GM19099 (cell line): Measurements from ENCODE around the gene RXRG.

Experiments used
- POLR2A ChIP-seq: IDR thresholded peaks from 3 replicates; pipeline ENCODE4 v1.6.1; 2011; ENCODE audit warnings: low read depth; ENCODE audit not compliant: insufficient read length; ENCODE audit errors: extremely low read depth

The RXRG gene

DNA sequence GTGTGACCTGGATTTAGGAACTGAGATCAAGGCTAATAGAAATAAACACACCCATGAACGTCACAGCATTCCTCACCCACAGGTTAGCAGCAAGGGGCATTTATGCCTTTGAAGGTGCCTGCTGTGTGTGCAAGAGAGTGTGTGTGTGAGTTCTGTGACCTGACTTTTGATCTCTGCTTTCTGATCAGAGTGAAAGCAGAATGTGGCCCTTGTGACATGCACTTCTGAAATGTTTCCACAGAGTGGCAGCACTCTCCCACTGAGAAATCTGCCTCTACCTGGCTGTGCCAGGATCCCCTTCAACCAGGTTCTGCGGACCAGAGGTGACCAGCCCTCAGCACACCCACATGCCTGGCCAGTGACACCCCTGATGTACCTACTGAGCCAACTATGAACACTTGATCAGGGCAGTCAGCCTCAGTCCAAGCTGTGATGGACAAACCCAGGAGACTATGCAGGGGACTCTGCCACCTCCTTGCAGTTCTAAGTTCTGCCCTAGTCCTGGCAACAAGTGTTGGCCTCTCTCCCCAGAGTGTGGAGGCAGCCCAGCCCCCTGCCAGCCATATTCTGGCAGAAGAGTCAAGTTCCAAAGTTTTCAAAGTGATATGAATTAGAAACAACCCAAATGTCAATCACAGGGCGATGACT lies 41.0 kb downstream of the RXRG start:
- no peak for TF ChIP-seq POLR2A

- TF ChIP-seq POLR2A: no peak
Measured at GRCh38 chr1:165402517-165403111, 42.3 kb downstream of the RXRG start.

GRCh38 chr1:165397944-165398343 lies 47.0 kb downstream of the RXRG start:
- no peak for TF ChIP-seq POLR2A

- TF ChIP-seq POLR2A: no peak
Measured at GRCh38 chr1:165395901-165396300, 49.0 kb downstream of the RXRG start.

DNA sequence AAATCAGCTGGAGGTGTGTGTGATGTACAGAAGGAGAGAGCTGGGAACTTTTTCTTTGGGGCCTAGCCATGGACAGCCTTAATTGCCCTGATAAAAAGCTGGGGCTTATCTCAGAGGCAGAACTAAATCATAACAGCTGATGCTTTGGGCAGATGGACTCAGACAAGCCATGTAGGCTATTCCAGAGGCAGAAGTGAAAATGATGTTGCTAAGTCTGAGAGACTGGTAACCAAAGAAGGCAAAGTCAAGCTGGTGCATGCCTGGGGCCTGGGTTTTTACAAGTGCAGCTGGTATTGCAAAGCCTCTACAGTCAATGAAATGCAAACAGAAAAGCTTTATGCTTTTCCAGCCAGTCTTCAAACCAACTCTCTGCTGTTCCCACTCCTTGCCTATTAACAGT lies 49.4 kb downstream of the RXRG start:
- no peak for TF ChIP-seq POLR2A

GRCh38 chr1:165392634-165393571 lies 52.0 kb downstream of the RXRG start:
- TF ChIP-seq POLR2A: no peak

DNA sequence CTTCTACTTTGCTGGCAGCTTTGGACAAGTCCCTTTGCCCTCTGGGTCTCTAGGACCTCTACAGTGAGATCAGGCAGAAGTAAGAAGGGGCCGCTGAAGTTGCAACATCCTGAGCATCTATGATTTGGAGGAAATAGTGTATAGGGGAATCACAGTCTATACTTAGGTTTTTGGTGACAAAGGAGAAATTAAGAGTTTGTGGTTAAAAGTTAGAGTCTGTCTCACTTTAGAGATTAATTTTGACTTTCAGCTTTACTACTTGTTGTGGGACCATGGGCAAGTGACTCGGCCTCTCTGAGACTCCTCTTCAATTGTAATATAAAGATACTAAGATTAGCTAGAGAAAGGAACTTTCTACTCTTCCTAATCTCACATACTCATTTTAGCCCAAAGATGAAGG lies 55.3 kb downstream of the RXRG start:
- TF ChIP-seq POLR2A: no peak

GRCh38 chr1:165387961-165388360 lies 57.0 kb downstream of the RXRG start:
- TF ChIP-seq POLR2A: no peak

GRCh38 chr1:165387505-165387904 lies 57.4 kb downstream of the RXRG start:
- no peak for TF ChIP-seq POLR2A

- no peak for TF ChIP-seq POLR2A
Measured at GRCh38 chr1:165383599-165384405, 61.1 kb downstream of the RXRG start.

- no peak for TF ChIP-seq POLR2A
Measured at GRCh38 chr1:165383067-165383466, 61.9 kb downstream of the RXRG start.

GRCh38 chr1:165381745-165382505 lies 63.0 kb downstream of the RXRG start:
- no peak for TF ChIP-seq POLR2A

DNA sequence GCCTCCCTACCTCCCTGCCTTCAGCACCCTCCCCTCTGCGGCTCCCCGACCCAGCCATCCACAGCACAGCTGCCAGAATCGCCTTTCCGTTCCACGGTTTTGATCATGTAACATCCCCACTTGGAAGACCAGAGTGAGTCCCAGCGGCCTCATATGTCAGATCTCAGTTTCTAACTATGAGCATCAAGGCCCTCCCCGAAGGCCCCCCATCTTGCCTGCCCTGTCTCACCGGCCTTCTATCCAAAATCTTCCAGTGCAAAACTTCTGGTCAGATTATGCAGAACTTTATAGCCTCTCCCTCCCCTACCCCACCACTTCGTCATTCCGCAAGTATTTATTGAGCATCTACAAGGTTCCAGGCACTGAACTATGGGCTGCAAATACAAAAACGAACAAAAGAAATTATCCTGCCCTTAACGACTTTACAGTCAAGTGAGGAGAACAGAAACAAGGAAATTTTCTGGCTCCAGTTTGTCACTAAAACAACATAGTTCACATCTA lies 68.1 kb downstream of the RXRG start:
- no peak for TF ChIP-seq POLR2A

GRCh38 chr1:165376041-165376810 lies 68.7 kb downstream of the RXRG start:
- no peak for TF ChIP-seq POLR2A

- TF ChIP-seq POLR2A: no peak
Measured at GRCh38 chr1:165375623-165376022, 69.3 kb downstream of the RXRG start.
